Measurements from ENCODE around the gene PANK4. TPM values are rescaled to one million over a fixed set of nuclear protein-coding genes. Genes with fewer than 3 reads are reported as not detected.

PANK4 gene
- total RNA-seq, 1 experiment from 2014 or later, result 20.5 TPM

DNA sequence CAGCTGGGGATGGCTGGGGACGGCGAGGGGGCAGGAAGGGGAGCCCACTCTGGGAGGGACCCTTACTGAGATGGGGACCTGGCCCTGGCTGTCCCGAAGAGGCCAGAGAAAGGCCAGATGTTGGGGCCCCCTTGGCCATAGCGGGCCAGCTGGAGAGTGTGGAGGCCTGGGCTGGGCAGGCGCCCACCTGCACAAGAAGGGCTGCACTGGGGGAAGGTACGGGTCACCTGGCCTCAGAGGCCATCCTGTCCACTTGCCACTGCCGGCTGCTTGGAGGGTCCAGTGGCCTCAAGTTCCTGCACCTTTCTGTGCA is 55.3 kb downstream of the PANK4 start:
- Histone ChIP-seq H3K27me3 (ENCODE audit: insufficient read depth, low read depth) (peaks cover 73% of the 10 kb centered on the region), H3K4me3 (no peak overlapping the region), H2AFZ (no peak overlapping the region), H3K9me3 (ENCODE audit: insufficient read depth, low read depth) (no peaks in the 10 kb centered on the region), H3K79me2 (ENCODE audit: low read depth) (no peaks in the 10 kb centered on the region), H3K36me3 (ENCODE audit: low read depth) (no peaks in the 10 kb centered on the region), H4K20me1 (ENCODE audit: insufficient read depth) (0 out of 2 replicates have a peak, but pooled peaks cover 5% of the 10 kb centered on the region), H3K27ac (no peak overlapping the region), H3F3A (ENCODE audit: insufficient read depth, low read depth) (peaks cover 6% of the 10 kb centered on the region; the same call in 1 of the 2 replicates), H3K9me2 (ENCODE audit: insufficient read depth) (no peaks in the 10 kb centered on the region), H3K4me1 (replicated peaks; ENCODE audit: insufficient read depth) (no peaks in the 10 kb centered on the region), H3K4me2 (no peak overlapping the region)
- no peak for TF ChIP-seq EZH2 (IDR thresholded peaks at IDR 0.05; ENCODE audit: low read depth)
- no peak for TF ChIP-seq CTCF (conservative IDR thresholded peaks at IDR 0.05)
- DNase-seq, result no peak
- intact Hi-C loops (cut with micrococcal nuclease; ENCODE audit: unreplicated experiment), result no loop called here
- ChIA-PET POLR2A (ENCODE audit: unreplicated experiment) (no interaction called here), CTCF (no interaction called here)
- BruUV-seq (replicated peaks), result no TSS peak

GRCh38 chr1:2470290-2471158 is 55.9 kb downstream of the PANK4 start:
- H2AFZ ChIP-seq, result no peak overlapping the region
- peaks cover 73% of the 10 kb centered on the region for H3K27me3 ChIP-seq (ENCODE audit: insufficient read depth, low read depth)
- no peak overlapping the region for H3K4me2 ChIP-seq
- H3K36me3 ChIP-seq (ENCODE audit: low read depth), result no peaks in the 10 kb centered on the region
- POLR2A ChIA-PET (ENCODE audit: unreplicated experiment), result no interaction called here
- no peak overlapping the region for H3K27ac ChIP-seq
- H3F3A ChIP-seq (ENCODE audit: insufficient read depth, low read depth), result peaks cover 6% of the 10 kb centered on the region; the same call in 1 of the 2 replicates
- TF ChIP-seq CTCF (conservative IDR thresholded peaks at IDR 0.05), result no peak
- no peak for TF ChIP-seq EZH2 (IDR thresholded peaks at IDR 0.05; ENCODE audit: low read depth)
- CTCF ChIA-PET, result no interaction called here
- no peaks in the 10 kb centered on the region for H3K9me3 ChIP-seq (ENCODE audit: insufficient read depth, low read depth)
- no peaks in the 10 kb centered on the region for H3K79me2 ChIP-seq (ENCODE audit: low read depth)
- BruUV-seq (replicated peaks), result no TSS peak
- no peak for DNase-seq
- H3K4me3 ChIP-seq, result no peak overlapping the region
- intact Hi-C loops (cut with micrococcal nuclease; ENCODE audit: unreplicated experiment), result no loop called here
- H4K20me1 ChIP-seq (ENCODE audit: insufficient read depth), result 0 out of 2 replicates have a peak, but pooled peaks cover 5% of the 10 kb centered on the region
- H3K9me2 ChIP-seq (ENCODE audit: insufficient read depth), result no peaks in the 10 kb centered on the region
- no peaks in the 10 kb centered on the region for H3K4me1 ChIP-seq (replicated peaks; ENCODE audit: insufficient read depth)

GRCh38 chr1:2469103-2469940 is 57.1 kb downstream of the PANK4 start:
- Histone ChIP-seq H2AFZ (no peak overlapping the region), H3K9me3 (ENCODE audit: insufficient read depth, low read depth) (no peaks in the 10 kb centered on the region), H3K36me3 (ENCODE audit: low read depth) (no peaks in the 10 kb centered on the region), H3K27ac (no peak overlapping the region), H3K4me2 (no peak overlapping the region), H3K79me2 (ENCODE audit: low read depth) (no peaks in the 10 kb centered on the region), H3F3A (ENCODE audit: insufficient read depth, low read depth) (peaks cover 6% of the 10 kb centered on the region; the same call in 1 of the 2 replicates), H3K4me1 (replicated peaks; ENCODE audit: insufficient read depth) (no peaks in the 10 kb centered on the region), H3K4me3 (no peak overlapping the region), H3K27me3 (ENCODE audit: insufficient read depth, low read depth) (peaks cover 77% of the 10 kb centered on the region), H3K9me2 (ENCODE audit: insufficient read depth) (no peaks in the 10 kb centered on the region), H4K20me1 (ENCODE audit: insufficient read depth) (peaks cover 5% of the 10 kb centered on the region; the same call in 1 of the 2 replicates)
- intact Hi-C loops (cut with micrococcal nuclease; ENCODE audit: unreplicated experiment), result no loop called here
- no peak for TF ChIP-seq EZH2 (IDR thresholded peaks at IDR 0.05; ENCODE audit: low read depth)
- no peak for TF ChIP-seq CTCF (conservative IDR thresholded peaks at IDR 0.05)
- CTCF ChIA-PET, result no interaction called here
- DNase-seq, result no peak
- BruUV-seq (replicated peaks), result no TSS peak
- POLR2A ChIA-PET (ENCODE audit: unreplicated experiment), result no interaction called here
